ENCODE results near the gene HERC5. TPM values are rescaled to one million over a fixed set of nuclear protein-coding genes. Genes with fewer than 3 reads are reported as not detected.

HERC5 gene
- total RNA-seq, 2 donors from 2014 or later: 9.6 to 10.1 TPM

DNA sequence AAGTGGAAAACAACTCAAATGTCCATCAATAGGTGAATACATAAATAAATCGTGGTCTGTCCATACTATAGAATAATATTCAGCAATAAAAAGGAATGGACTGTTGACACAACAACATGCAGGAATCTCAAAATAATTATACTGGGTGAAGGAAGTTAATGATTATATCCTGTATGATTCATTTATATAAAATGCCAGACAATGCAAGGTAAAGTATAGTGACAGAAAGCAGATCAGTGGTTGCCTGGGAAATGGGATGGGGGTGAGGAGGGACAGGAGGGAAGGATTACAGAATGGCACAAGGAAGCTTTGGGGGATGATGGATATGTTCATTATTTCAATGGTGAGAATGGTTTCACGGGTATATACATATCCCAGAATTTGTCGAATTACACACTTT, 54.3 kb downstream of the HERC5 start:
- H3K27ac ChIP-seq (ENCODE audit: low read depth, low read length): no peak overlapping the region
- H3K9me3 ChIP-seq (ENCODE audit: control insufficient read depth, low read length): no peaks in the 10 kb centered on the region
- H3K36me3 ChIP-seq (ENCODE audit: control insufficient read depth, insufficient read depth, low read length): no peaks in the 10 kb centered on the region
- no peaks in the 10 kb centered on the region for H3K36me3 Mint-ChIP-seq (ENCODE audit: low read depth)
- 80% methylated on average over 1 of the region's 3 CpGs; no CpG with 5 or more reads in 1 of the 2 experiments for WGBS, 2 experiments (ENCODE audit: insufficient coverage in 1 of 2, insufficient read length in 1 of 2)
- H3K4me1 Mint-ChIP-seq: no peaks in the 10 kb centered on the region
- no peak overlapping the region for H3K4me3 ChIP-seq (ENCODE audit: low read length)
- H3K27me3 Mint-ChIP-seq (ENCODE audit: insufficient read depth): no peaks in the 10 kb centered on the region
- TF ChIP-seq, protein P1, sequence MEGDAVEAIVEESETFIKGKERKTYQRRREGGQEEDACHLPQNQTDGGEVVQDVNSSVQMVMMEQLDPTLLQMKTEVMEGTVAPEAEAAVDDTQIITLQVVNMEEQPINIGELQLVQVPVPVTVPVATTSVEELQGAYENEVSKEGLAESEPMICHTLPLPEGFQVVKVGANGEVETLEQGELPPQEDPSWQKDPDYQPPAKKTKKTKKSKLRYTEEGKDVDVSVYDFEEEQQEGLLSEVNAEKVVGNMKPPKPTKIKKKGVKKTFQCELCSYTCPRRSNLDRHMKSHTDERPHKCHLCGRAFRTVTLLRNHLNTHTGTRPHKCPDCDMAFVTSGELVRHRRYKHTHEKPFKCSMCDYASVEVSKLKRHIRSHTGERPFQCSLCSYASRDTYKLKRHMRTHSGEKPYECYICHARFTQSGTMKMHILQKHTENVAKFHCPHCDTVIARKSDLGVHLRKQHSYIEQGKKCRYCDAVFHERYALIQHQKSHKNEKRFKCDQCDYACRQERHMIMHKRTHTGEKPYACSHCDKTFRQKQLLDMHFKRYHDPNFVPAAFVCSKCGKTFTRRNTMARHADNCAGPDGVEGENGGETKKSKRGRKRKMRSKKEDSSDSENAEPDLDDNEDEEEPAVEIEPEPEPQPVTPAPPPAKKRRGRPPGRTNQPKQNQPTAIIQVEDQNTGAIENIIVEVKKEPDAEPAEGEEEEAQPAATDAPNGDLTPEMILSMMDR (conservative IDR thresholded peaks at IDR 0.05): no peak
- no peak for DNase-seq
- H3K4me3 Mint-ChIP-seq: no peak overlapping the region
- no peaks in the 10 kb centered on the region for H3K27me3 ChIP-seq (ENCODE audit: control insufficient read depth, insufficient read depth, low read length, poor library complexity, severe bottlenecking)
- no peak overlapping the region for H3K27ac Mint-ChIP-seq
- no peak overlapping the region for H3K9ac ChIP-seq (ENCODE audit: extremely low read depth, low read length, poor library complexity, severe bottlenecking)
- H3K4me1 ChIP-seq (ENCODE audit: control insufficient read depth, insufficient read depth, low read length): no peaks in the 10 kb centered on the region
- no peaks in the 10 kb centered on the region for H3K9me3 Mint-ChIP-seq

GRCh38 chr4:88514557-88515511, 57.9 kb downstream of the HERC5 start:
- H3K9ac ChIP-seq (ENCODE audit: extremely low read depth, low read length, poor library complexity, severe bottlenecking): no peak overlapping the region

GRCh38 chr4:88516746-88517145, 59.8 kb downstream of the HERC5 start:
- peaks cover 15% of the 10 kb centered on the region for H3K36me3 Mint-ChIP-seq (ENCODE audit: low read depth)
- no peaks in the 10 kb centered on the region for H3K27me3 Mint-ChIP-seq (ENCODE audit: insufficient read depth)
- no peaks in the 10 kb centered on the region for H3K9me3 Mint-ChIP-seq
- H3K4me3 ChIP-seq (ENCODE audit: low read length): no peak overlapping the region
- TF ChIP-seq, protein P1 (conservative IDR thresholded peaks at IDR 0.05): no peak
- no peaks in the 10 kb centered on the region for H3K4me1 Mint-ChIP-seq
- H3K4me1 ChIP-seq (ENCODE audit: control insufficient read depth, insufficient read depth, low read length): no peaks in the 10 kb centered on the region
- no peak overlapping the region for H3K27ac Mint-ChIP-seq
- 89 to 100% methylated on average over 3 of the region's 3 CpGs for WGBS, 2 experiments (ENCODE audit: insufficient coverage in 1 of 2, insufficient read length in 1 of 2)
- no peak overlapping the region for H3K27ac ChIP-seq (ENCODE audit: low read depth, low read length)
- no peak for DNase-seq
- no peaks in the 10 kb centered on the region for H3K27me3 ChIP-seq (ENCODE audit: control insufficient read depth, insufficient read depth, low read length, poor library complexity, severe bottlenecking)
- no peaks in the 10 kb centered on the region for H3K9me3 ChIP-seq (ENCODE audit: control insufficient read depth, low read length)
- H3K4me3 Mint-ChIP-seq: no peak overlapping the region
- peaks cover 19% of the 10 kb centered on the region for H3K36me3 ChIP-seq (ENCODE audit: control insufficient read depth, insufficient read depth, low read length)
- H3K9ac ChIP-seq (ENCODE audit: extremely low read depth, low read length, poor library complexity, severe bottlenecking): no peak overlapping the region

More at GRCh38 chr4:88514557-88515511, 57.9 kb downstream of the HERC5 start:
- DNase-seq: no peak
- Mint-ChIP-seq H3K36me3 (ENCODE audit: low read depth) (peaks cover under 1% of the 10 kb centered on the region), H3K9me3 (no peaks in the 10 kb centered on the region), H3K27ac (no peak overlapping the region), H3K27me3 (ENCODE audit: insufficient read depth) (no peaks in the 10 kb centered on the region), H3K4me3 (no peak overlapping the region), H3K4me1 (no peaks in the 10 kb centered on the region)
- H3K27ac ChIP-seq (ENCODE audit: low read depth, low read length): no peak overlapping the region
- TF ChIP-seq, protein P1 (conservative IDR thresholded peaks at IDR 0.05): no peak
- no peaks in the 10 kb centered on the region for H3K27me3 ChIP-seq (ENCODE audit: control insufficient read depth, insufficient read depth, low read length, poor library complexity, severe bottlenecking)
- H3K36me3 ChIP-seq (ENCODE audit: control insufficient read depth, insufficient read depth, low read length): no peaks in the 10 kb centered on the region
- 89 to 91% methylated on average over 7 to 8 of the region's 8 CpGs for WGBS, 2 experiments (ENCODE audit: insufficient coverage in 1 of 2, insufficient read length in 1 of 2)
- H3K9me3 ChIP-seq (ENCODE audit: control insufficient read depth, low read length): no peaks in the 10 kb centered on the region
- H3K4me1 ChIP-seq (ENCODE audit: control insufficient read depth, insufficient read depth, low read length): no peaks in the 10 kb centered on the region
- H3K4me3 ChIP-seq (ENCODE audit: low read length): no peak overlapping the region

Measured in endodermal cell (in vitro differentiated cells).